HepG2 (cell line): ENCODE data around the gene VEZF1. TPM values are rescaled to one million over a fixed set of nuclear protein-coding genes. Genes with fewer than 3 reads are reported as not detected.

Experiments
- ATF1 ChIP-seq: IDR thresholded peaks from 2 replicates; pipeline ENCODE4 v1.6.1; 2016; ENCODE audit warnings: mild to moderate bottlenecking, control low read depth
- ATF2 ChIP-seq: sonication (generic); formaldehyde crosslinking; IDR thresholded peaks from 2 replicates; pipeline ENCODE4 v1.4.0; 2020; ENCODE audit warnings: missing genetic modification reagents
- DPF2 ChIP-seq: sonication (generic); formaldehyde crosslinking; IDR thresholded peaks from 2 replicates; pipeline ENCODE4 v1.4.0; 2020; ENCODE audit warnings: mild to moderate bottlenecking, low read depth, missing genetic modification reagents, borderline replicate concordance
- HNRNPH1 ChIP-seq: fragments of 200-400 bp; formaldehyde crosslinking; optimal IDR thresholded peaks from 2 replicates; pipeline ENCODE3; 2017; ENCODE audit warnings: mild to moderate bottlenecking, low read depth, low read length
- IRF1 ChIP-seq: sonication (generic); formaldehyde crosslinking; IDR thresholded peaks from 2 replicates; pipeline ENCODE4 v1.4.0; 2020; ENCODE audit warnings: low read depth, mild to moderate bottlenecking, missing genetic modification reagents
- MAFF ChIP-seq: IDR thresholded peaks from 2 replicates; pipeline ENCODE4 v1.6.1; 2011; ENCODE audit warnings: low read depth, low read length, improper control_type of control experiment
- NR1H2 ChIP-seq: sonication (generic); formaldehyde crosslinking; IDR thresholded peaks from 2 replicates; pipeline ENCODE4 v1.8.1; 2022; ENCODE audit warnings: low read depth, missing genetic modification reagents, borderline replicate concordance
- PRPF4 ChIP-seq: fragments of 200-400 bp; formaldehyde crosslinking; IDR thresholded peaks from 2 replicates; pipeline ENCODE4 v1.6.1; 2016; ENCODE audit warnings: low read length, low read depth; ENCODE audit not compliant: poor library complexity, severe bottlenecking
- SMC3 ChIP-seq: IDR thresholded peaks from 2 replicates; pipeline ENCODE4 v1.6.1; 2011; ENCODE audit warnings: low read length, improper control_type of control experiment
- SRY ChIP-seq: sonication (generic); formaldehyde crosslinking; IDR thresholded peaks from 2 replicates; pipeline ENCODE4 v1.8.0; 2022; ENCODE audit warnings: mild to moderate bottlenecking, missing genetic modification reagents
- ZBTB7B ChIP-seq: sonication (generic); formaldehyde crosslinking; IDR thresholded peaks from 2 replicates; pipeline ENCODE4 v1.4.0; 2020; ENCODE audit warnings: missing genetic modification reagents
- ZFY ChIP-seq: sonication (generic); formaldehyde crosslinking; IDR thresholded peaks from 2 replicates; pipeline ENCODE4 v1.4.0; 2020; ENCODE audit warnings: missing genetic modification reagents
- ZNF318 ChIP-seq: sonication (generic); formaldehyde crosslinking; IDR thresholded peaks from 2 replicates; pipeline ENCODE4 v1.4.0; 2020; ENCODE audit warnings: mild to moderate bottlenecking, missing genetic modification reagents
- ZNF552 ChIP-seq: sonication (generic); formaldehyde crosslinking; IDR thresholded peaks from 2 replicates; pipeline ENCODE4 v1.9.0; 2022; ENCODE audit warnings: missing genetic modification reagents, mild to moderate bottlenecking, borderline replicate concordance
- ZNF891 ChIP-seq: sonication (generic); formaldehyde crosslinking; IDR thresholded peaks from 2 replicates; pipeline ENCODE4 v1.5.0; 2020; ENCODE audit warnings: mild to moderate bottlenecking, missing genetic modification reagents
- polyA plus RNA-seq, 8 experiments: library from polyadenylated mRNA; depleted of rRNA in 3 of 8; stranded (reverse) in 7 of 8; unstranded in 1 of 8; fragments of >200 nt; fragmentation: Illumina TruSeq in 4 of 8; extraction: Trizol in 4 of 8; gene quantifications; 2 replicates each; pipeline versions ENCODE4 v1.2.1 to v1.2.3, GENCODE V29; 2011 to 2016; ENCODE audit warnings: low read depth in 4 of 8, missing spikeins in 1 of 8, mixed read lengths in 1 of 8; ENCODE audit not compliant: insufficient read depth in 1 of 8
- total RNA-seq, 5 experiments: library from RNA; depleted of rRNA; stranded (reverse); fragments of >200 nt; fragmentation: Illumina TruSeq; extraction: Trizol; gene quantifications; 2 replicates each; pipeline ENCODE4 v1.2.3, GENCODE V29; 2016; ENCODE audit warnings: low read depth in 1 of 5
- TF ChIP-seq, protein P1 (sequence below): sonication (generic); formaldehyde crosslinking; IDR thresholded peaks from 2 replicates; pipeline ENCODE4 v1.4.0; 2020; ENCODE audit warnings: missing genetic modification reagents
- TF ChIP-seq, protein P2 (sequence below): sonication (generic); formaldehyde crosslinking; IDR thresholded peaks from 2 replicates; pipeline ENCODE4 v1.5.0; 2020; ENCODE audit warnings: mild to moderate bottlenecking, missing genetic modification reagents

The VEZF1 gene
- total and polyA plus RNA-seq, 2 of the 13 experiments (the other 11 are each of a cell fraction or from before 2014, with no cell fraction given), result 45.9 to 49.7 TPM

- peak; percentile 19; the same call in 1 of the 2 replicates for TF ChIP-seq IRF1 (CRISPR knock-in tag)
- no peak for TF ChIP-seq MAFF
- TF ChIP-seq, protein P1, sequence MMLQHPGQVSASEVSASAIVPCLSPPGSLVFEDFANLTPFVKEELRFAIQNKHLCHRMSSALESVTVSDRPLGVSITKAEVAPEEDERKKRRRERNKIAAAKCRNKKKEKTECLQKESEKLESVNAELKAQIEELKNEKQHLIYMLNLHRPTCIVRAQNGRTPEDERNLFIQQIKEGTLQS (CRISPR knock-in tag), result no peak
- no peak for TF ChIP-seq SMC3
- TF ChIP-seq ZNF318 (CRISPR knock-in tag), result 0 out of 2 replicates have a peak, but pooled peaks have one; percentile 17
- no peak for TF ChIP-seq ZNF891 (CRISPR knock-in tag)
- TF ChIP-seq ATF2 (CRISPR knock-in tag), result no peak
- TF ChIP-seq PRPF4, result peak; percentile 37
- TF ChIP-seq DPF2 (CRISPR knock-in tag), result no peak
- no peak for TF ChIP-seq HNRNPH1
- TF ChIP-seq ATF1, result no peak
- no peak for TF ChIP-seq ZFY (CRISPR knock-in tag)
- no peak for TF ChIP-seq ZBTB7B (CRISPR knock-in tag)
- TF ChIP-seq ZNF552 (CRISPR knock-in tag), result 0 out of 2 replicates have a peak, but pooled peaks have one; percentile 56
- TF ChIP-seq, protein P2, sequence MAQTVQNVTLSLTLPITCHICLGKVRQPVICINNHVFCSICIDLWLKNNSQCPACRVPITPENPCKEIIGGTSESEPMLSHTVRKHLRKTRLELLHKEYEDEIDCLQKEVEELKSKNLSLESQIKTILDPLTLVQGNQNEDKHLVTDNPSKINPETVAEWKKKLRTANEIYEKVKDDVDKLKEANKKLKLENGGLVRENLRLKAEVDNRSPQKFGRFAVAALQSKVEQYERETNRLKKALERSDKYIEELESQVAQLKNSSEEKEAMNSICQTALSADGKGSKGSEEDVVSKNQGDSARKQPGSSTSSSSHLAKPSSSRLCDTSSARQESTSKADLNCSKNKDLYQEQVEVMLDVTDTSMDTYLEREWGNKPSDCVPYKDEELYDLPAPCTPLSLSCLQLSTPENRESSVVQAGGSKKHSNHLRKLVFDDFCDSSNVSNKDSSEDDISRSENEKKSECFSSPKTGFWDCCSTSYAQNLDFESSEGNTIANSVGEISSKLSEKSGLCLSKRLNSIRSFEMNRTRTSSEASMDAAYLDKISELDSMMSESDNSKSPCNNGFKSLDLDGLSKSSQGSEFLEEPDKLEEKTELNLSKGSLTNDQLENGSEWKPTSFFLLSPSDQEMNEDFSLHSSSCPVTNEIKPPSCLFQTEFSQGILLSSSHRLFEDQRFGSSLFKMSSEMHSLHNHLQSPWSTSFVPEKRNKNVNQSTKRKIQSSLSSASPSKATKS (CRISPR knock-in tag), result peak; percentile 10; the same call in 1 of the 2 replicates
- no peak for TF ChIP-seq SRY (CRISPR knock-in tag)
- TF ChIP-seq NR1H2, result no peak
These were observed 18.5 kb upstream of the VEZF1 start (continued) for GRCh38 chr17:58006560-58006923.
